GM12801 (cell line): ENCODE data around the gene RAPH1.

Source experiments
- TF ChIP-seq, protein P1 (sequence below): IDR thresholded peaks from one replicate; pipeline ENCODE4 v1.5.1; 2011; ENCODE audit warnings: control low read depth; ENCODE audit not compliant: insufficient read length; ENCODE audit errors: extremely low read depth

RAPH1 gene

DNA sequence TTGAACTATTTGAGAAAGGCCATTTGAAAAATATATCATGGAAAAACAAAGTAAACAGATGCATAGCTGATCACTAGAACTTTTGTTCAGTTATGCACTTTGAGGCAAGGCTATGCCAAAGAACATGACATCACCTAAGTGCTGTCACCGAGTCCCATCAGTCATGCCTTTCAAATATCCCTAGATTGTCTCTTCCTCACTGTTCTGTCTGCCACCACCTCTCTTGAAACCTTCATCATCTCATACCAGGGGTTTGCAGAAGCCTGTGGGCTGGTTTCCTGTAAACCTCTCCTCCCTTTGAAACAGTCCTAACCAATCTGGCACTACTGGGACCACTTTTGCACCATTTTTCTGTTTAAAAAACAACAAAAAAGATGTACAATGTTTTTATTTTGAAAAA lies 12.3 kb upstream of the RAPH1 start:
- TF ChIP-seq, protein P1, sequence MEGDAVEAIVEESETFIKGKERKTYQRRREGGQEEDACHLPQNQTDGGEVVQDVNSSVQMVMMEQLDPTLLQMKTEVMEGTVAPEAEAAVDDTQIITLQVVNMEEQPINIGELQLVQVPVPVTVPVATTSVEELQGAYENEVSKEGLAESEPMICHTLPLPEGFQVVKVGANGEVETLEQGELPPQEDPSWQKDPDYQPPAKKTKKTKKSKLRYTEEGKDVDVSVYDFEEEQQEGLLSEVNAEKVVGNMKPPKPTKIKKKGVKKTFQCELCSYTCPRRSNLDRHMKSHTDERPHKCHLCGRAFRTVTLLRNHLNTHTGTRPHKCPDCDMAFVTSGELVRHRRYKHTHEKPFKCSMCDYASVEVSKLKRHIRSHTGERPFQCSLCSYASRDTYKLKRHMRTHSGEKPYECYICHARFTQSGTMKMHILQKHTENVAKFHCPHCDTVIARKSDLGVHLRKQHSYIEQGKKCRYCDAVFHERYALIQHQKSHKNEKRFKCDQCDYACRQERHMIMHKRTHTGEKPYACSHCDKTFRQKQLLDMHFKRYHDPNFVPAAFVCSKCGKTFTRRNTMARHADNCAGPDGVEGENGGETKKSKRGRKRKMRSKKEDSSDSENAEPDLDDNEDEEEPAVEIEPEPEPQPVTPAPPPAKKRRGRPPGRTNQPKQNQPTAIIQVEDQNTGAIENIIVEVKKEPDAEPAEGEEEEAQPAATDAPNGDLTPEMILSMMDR = no peak

- TF ChIP-seq, protein P1 = no peak
Observed at GRCh38 chr2:203544402-203544801, 9.3 kb upstream of the RAPH1 start.

- TF ChIP-seq, protein P1 = no peak
Observed at GRCh38 chr2:203543898-203544328, 8.8 kb upstream of the RAPH1 start.

GRCh38 chr2:203535784-203536585 lies 884 bp upstream of the RAPH1 start:
- TF ChIP-seq, protein P1 = no peak

DNA sequence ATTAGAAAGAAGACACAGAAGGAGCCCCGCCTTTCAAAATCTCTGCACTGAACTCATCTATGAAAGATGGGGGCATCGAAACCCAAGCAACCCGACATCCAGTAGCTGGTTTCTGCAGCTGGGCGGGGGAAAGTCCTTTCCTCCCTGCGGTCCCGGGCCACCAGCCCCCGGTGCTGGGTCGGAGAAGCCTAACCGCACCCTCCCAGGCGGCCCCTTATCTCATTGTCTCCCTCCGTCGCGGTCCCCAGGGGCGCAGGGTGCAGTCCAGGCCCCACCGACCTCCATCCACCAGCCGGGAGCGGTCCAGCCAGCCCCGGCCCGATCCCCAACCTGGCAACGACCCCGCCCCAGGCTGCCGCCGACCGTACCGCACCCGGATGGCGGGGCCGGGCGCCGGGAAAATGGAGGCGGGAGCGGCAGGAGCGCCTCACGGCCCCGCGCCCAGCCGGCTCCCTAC lies 452 bp downstream of the RAPH1 start:
- TF ChIP-seq, protein P1 = no peak

- TF ChIP-seq, protein P1 = no peak
Observed at GRCh38 chr2:203533676-203534591, 1.2 kb downstream of the RAPH1 start.

DNA sequence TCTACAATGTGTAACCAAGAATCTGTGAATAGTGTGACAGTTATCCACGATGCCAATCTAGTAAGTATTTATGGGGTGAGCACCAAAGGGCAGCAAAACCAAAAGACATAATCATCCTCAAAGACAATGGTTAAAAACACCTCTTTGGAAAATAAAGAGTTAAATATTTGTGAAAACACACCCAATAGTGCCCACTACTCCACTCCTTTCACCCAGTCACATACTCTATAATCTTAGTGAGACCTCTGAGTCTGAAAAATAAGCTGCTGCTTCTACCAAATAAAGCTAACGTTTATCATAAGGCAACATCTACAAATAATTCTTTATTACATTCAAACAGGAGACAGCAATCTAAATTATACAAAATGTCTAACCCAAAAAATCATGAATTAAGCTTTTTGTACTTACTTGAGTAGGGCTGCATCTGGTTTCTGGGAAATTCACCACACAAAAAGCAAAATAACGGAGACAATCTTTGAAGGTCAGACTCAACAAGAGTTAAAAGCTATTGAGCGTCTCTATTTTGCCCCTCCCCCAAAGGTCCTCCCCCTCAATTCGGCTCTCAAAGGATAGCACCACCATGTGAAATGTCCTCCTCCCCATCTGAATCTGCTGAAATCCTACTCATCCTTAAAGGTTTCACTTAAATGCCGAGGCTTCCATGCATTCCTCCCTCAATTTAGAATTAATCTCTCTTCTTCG lies 2.0 kb downstream of the RAPH1 start:
- TF ChIP-seq, protein P1 = no peak
